GM21515 (cell line): ENCODE measurements around the gene NCKAP5L.
"Not testable (repeated sequence)": the region's sequence is repeated elsewhere in the genome, so short reads cannot be mapped to it uniquely, and the experiment has no call there.

ENCODE experiments used
- ATAC-seq: cut with Tn5 transposase; IDR thresholded peaks from one replicate; pipeline ENCODE4 v1.9.1; 2021; ENCODE audit not compliant: unreplicated experiment

Gene NCKAP5L

GRCh38 chr12:49828133-49829091 is at the start of gene NCKAP5L:
Gene NCKAP5L (minus strand): TSS chr12:49828413. CDS start chr12:49804044, 24,369 bp downstream.
- peak; percentile 84 for ATAC-seq

- ATAC-seq: no peak
These were observed 48.9 kb upstream of the NCKAP5L start for GRCh38 chr12:49877066-49877465.

- no peak for ATAC-seq
These were observed 47.9 kb upstream of the NCKAP5L start for GRCh38 chr12:49876070-49876469.

GRCh38 chr12:49875115-49875720 is 47.0 kb upstream of the NCKAP5L start:
- no peak for ATAC-seq

- no peak for ATAC-seq
These were observed 46.1 kb upstream of the NCKAP5L start for GRCh38 chr12:49874142-49874897.

- ATAC-seq: no peak
These were observed 45.2 kb upstream of the NCKAP5L start for GRCh38 chr12:49873361-49873934.

GRCh38 chr12:49872781-49873181 is 44.6 kb upstream of the NCKAP5L start:
- no peak for ATAC-seq

- ATAC-seq: no peak
These were observed 44.2 kb upstream of the NCKAP5L start for GRCh38 chr12:49872381-49872780.

GRCh38 chr12:49871811-49872251 is 43.6 kb upstream of the NCKAP5L start:
- ATAC-seq: not testable (repeated sequence)

GRCh38 chr12:49871263-49871561 is 43.0 kb upstream of the NCKAP5L start:
- no peak for ATAC-seq

GRCh38 chr12:49870501-49871262 is 42.5 kb upstream of the NCKAP5L start:
- ATAC-seq: no peak

- ATAC-seq: no peak
These were observed 41.7 kb upstream of the NCKAP5L start for GRCh38 chr12:49869816-49870500.

GRCh38 chr12:49868952-49869815 is 41.0 kb upstream of the NCKAP5L start:
- no peak for ATAC-seq

GRCh38 chr12:49868449-49868848 is 40.2 kb upstream of the NCKAP5L start:
- ATAC-seq: no peak

- ATAC-seq: no peak
These were observed 39.5 kb upstream of the NCKAP5L start for GRCh38 chr12:49867570-49868341.

GRCh38 chr12:49866859-49867569 is 38.8 kb upstream of the NCKAP5L start:
- ATAC-seq: no peak

GRCh38 chr12:49865782-49866135 is 37.5 kb upstream of the NCKAP5L start:
- no peak for ATAC-seq
